ENCODE results near the gene RBBP8NL. TPM values are rescaled to one million over a fixed set of nuclear protein-coding genes. Genes with fewer than 3 reads are reported as not detected.

Gene RBBP8NL
- total RNA-seq (2014; rRNA removed; shearing (Covaris generic)): not detected in 2 replicates

GRCh38 chr20:62427172-62428001, at the start of gene RBBP8NL:
Gene RBBP8NL (minus strand): TSS chr20:62427539. CDS start chr20:62419647, 7,892 bp downstream.
- DNase-seq (ENCODE audit: low read depth): no peak

GRCh38 chr20:62476056-62476838, 48.9 kb upstream of the RBBP8NL start:
- peak; percentile 23 for DNase-seq (ENCODE audit: low read depth)

- no peak for DNase-seq (ENCODE audit: low read depth)
Measured at GRCh38 chr20:62475772-62476055, 48.4 kb upstream of the RBBP8NL start, which contains the start of gene GATA5. Gene GATA5 (minus strand): TSS chr20:62475995. CDS start chr20:62475521, 474 bp downstream.

- no peak for DNase-seq (ENCODE audit: low read depth)
Measured at GRCh38 chr20:62475027-62475771, 47.9 kb upstream of the RBBP8NL start.

GRCh38 chr20:62474604-62475026, 47.3 kb upstream of the RBBP8NL start:
- no peak for DNase-seq (ENCODE audit: low read depth)

GRCh38 chr20:62473717-62474603, 46.6 kb upstream of the RBBP8NL start:
- no peak for DNase-seq (ENCODE audit: low read depth)

- no peak for DNase-seq (ENCODE audit: low read depth)
Measured at GRCh38 chr20:62472941-62473585, 45.7 kb upstream of the RBBP8NL start.

GRCh38 chr20:62472138-62472940, 45.0 kb upstream of the RBBP8NL start:
- DNase-seq (ENCODE audit: low read depth): no peak

- no peak for DNase-seq (ENCODE audit: low read depth)
Measured at GRCh38 chr20:62470459-62470858, 43.1 kb upstream of the RBBP8NL start.

GRCh38 chr20:62470001-62470400, 42.7 kb upstream of the RBBP8NL start:
- no peak for DNase-seq (ENCODE audit: low read depth)

GRCh38 chr20:62469352-62469751, 42.0 kb upstream of the RBBP8NL start:
- no peak for DNase-seq (ENCODE audit: low read depth)

- no peak for DNase-seq (ENCODE audit: low read depth)
Measured at GRCh38 chr20:62466806-62467537, 39.6 kb upstream of the RBBP8NL start.

GRCh38 chr20:62466072-62466760, 38.9 kb upstream of the RBBP8NL start:
- DNase-seq (ENCODE audit: low read depth): no peak

GRCh38 chr20:62464990-62465389, 37.7 kb upstream of the RBBP8NL start:
- DNase-seq (ENCODE audit: low read depth): no peak

GRCh38 chr20:62464425-62464770, 37.1 kb upstream of the RBBP8NL start:
- no peak for DNase-seq (ENCODE audit: low read depth)

GRCh38 chr20:62463651-62464424, 36.5 kb upstream of the RBBP8NL start:
- DNase-seq (ENCODE audit: low read depth): no peak

- no peak for DNase-seq (ENCODE audit: low read depth)
Measured at GRCh38 chr20:62462976-62463592, 35.7 kb upstream of the RBBP8NL start.

Measured in Daoy (cell line).